Esophagus mucosa (tissue), 1 donor: ENCODE measurements around the gene CALM3. TPM values are rescaled to one million over a fixed set of nuclear protein-coding genes. Genes with fewer than 3 reads are reported as not detected.
A peak's percentile ranks its signal among the peaks of the same experiment; 100 is the strongest.

ENCODE experiments used
- ATAC-seq: fragments of 200-7000 bp; cut with Tn5 transposase; one replicate; pipeline ENCODE4 v1.9.1; 2020
- total RNA-seq: library from RNA; stranded (reverse); gene quantifications from one replicate; pipeline ENCODE4 v1.2.4, GENCODE V29; 2023
- donor health status: DM: yes; HTN: yes; CAD: no.

CALM3 gene
- total RNA-seq, 1 donor from 2014 or later, result 109 TPM

DNA sequence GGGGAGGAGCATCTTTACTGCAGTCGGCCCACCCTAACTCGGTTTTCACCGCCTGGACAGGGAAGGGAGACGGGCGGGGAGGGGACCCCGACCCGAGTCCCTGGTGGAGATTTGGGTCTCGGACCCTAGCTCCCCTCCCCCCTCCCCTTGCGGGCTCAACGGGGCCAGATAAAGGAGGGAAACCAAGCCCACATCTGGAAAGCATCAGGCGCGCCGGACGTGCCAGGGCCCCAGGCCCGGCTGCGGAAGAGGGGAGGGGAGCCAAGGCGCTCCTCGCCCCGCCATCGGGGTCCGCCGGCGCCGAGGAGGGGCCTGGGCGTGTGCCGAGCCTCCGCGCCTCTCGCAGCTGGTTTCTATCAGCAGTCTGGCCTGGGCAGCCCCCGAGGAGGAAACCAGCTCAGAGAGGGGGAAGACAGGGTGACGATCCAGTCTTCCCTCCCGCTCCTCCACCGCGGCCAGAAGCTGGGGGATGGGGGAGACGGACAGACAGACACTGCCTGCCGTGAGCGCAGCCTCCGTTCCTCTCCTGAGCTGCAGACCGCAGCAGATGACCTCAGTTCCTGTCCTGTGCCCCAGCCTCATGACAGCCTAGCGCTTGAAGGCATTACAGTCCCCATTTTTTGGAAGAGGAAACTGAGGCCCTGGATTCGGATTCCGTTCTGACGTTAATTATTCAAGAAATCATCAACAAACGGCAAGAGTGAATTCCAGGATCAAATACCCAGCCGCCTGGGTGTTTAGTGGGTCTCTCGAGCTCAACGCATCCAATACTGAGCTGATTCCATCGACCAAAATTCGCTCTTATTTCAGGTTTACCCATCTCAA lies 38.4 kb downstream of the CALM3 start:
- ATAC-seq, result peak; percentile 3

DNA sequence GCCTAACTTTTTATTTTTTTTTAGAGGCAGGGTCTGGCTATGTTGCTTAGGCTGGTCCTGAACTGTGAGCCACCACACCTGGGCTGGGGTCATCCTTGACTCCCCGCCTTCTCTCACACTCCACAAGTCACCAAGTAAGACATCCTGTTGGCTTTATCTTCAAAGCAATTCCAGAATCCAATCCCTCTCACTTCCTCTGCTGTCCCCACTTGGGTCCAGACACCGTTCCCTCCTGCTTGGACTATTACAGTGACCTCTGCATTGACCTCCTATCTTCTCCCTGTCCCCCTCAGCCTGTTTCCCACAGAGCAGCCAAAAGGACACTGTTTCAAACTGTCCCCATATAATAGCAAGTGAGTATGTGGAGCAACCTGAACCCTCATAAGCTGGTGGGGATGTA lies 39.5 kb downstream of the CALM3 start:
- ATAC-seq, result no peak

DNA sequence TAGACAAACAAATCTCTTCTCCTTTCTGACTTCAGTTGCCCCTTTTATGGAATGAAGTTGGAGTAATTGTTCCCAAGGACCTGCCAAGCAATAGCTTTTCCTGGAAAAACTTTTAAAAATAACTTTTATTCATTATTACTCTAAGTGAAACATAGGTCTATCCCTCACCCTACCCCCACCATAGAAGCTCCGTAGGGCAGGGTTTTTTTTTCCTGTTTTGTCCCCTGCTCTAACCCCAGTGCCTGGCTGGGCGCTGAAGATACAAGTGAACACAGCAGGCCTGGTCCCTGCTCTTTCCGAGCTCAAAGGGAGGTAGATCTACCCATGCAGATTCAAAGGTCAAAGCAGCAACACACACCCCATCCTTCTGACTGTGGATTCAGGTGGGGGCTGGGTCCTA lies 43.6 kb downstream of the CALM3 start:
- no peak for ATAC-seq

DNA sequence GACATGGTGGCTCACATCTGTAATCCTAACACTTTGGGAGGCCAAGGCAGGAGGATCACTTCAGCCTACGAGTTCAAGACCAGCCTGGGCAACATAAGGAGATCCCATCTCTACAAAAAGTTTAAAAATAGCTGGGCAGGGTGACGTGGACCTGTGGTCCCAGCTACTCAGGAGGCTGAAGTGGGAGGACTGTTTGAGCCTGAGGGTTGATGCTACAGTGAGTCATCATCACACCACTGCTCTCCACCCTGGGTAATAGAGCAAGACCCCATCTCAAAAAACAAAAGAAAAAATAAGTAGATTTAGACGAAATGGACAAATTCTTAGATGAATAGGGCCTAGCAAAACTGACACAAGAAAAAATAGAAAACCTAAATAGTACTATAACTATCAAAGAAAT lies 45.3 kb downstream of the CALM3 start:
- no peak for ATAC-seq

DNA sequence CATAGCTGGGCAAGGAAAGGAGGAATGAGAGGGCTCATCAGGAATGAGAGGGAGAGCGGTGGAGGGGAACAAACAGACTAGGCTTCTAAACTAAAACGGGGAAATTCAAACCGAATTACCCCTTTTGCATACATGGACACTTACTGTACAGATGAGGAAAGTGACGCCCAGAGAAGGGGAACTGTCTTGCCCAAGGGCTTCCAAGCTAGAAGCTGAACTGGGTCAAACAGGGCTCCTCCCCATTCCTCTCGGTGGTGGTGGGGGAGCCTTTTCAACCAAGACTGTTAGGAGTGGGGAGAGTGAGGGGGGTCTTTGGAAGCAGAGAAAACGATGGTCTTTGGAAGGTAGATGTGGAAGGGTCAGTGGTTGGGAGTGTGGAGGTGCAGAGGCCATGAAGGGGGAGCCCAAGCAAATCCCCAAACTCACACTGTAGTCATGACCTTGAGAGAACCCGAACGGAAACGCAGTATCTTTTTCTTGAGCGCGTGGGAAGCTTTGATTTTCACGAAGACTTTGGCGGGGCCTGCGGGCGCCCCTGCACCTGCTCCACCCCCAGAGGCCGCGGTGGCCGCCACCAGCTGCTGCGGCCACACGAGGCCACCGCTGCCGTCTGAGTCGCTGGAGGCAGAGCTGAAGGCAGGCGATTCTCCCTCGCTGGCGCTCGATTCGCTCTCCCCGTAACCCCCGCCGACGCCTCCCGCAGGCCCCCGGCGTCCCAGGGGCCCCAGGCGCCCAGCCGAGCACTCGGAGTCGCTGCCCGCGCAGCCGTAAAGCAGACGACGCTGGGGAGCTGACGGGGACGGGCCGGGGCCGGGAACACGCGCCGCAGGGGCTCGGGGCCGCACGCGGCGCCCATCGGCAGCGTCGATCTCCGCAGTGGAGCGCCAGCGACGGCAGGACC lies 47.2 kb downstream of the CALM3 start:
- ATAC-seq, result no peak

DNA sequence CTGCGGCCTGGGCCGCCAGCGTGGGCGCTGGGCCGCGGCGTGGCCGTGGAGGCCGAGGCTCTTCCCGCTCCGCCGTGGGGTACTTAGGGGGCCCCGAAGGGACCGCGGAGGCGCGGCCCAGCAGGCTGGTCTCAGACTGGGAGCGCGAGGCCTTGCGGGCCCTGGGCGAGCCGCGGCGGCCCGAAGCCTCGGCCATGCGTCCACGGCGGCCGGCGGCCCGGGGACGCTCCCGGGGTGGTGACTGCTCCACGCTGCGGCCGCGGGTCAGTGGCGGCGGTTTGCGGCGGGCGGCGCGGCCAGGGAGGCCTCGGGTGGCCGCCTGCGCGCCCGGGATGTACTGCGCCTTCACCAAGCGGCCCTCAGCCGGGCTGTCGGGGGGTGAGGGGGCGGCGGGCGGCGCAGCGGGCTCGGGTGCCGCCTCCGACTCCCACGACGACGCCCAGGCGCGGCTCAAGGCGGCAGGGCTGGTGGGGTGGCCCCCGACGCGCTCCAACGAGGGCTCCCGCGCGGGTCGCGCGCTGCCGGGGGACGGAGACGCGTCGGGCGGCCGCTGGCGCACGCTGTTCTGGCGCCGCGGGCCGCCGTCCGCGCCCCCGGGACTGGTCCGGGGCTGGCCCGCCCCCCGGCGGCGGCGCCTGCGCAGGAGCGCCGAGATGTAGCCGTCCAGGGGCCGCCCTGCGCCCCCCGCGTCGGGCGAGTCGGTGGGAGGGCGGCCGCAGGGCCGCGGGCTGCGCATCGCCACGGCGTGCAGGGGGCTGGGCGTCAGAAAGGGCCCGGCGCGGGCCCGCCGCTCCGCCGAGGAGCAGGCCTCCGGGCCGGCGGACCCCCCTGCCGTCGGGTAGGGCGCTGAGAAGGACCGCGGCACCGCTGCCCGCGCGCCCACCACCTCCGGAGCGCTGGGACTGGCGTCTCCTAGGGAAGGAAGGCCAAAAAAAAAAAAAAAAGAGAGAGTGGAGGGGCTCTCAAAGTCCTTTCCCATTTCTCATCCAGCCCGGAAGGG lies 48.1 kb downstream of the CALM3 start:
- no peak for ATAC-seq

DNA sequence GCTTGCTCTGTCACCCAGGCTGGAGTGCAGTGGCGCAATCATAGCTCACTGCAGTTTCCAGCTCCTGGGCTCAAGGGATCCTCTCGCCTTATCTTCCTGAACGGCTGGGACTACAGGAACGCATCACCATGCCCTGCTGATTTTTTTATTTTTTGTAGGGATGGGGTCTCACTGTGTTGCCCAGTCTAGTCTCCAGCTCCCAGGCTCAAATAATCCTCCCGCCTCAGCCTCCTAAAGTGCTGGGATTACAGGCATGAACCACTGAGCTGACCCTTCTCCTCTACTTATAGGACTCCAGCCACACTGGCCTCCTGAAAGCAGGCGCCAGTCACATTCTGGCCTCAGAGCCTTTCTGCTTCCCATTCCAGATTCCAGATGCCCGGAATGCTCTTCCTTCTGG lies 49.3 kb downstream of the CALM3 start:
- ATAC-seq, result no peak

DNA sequence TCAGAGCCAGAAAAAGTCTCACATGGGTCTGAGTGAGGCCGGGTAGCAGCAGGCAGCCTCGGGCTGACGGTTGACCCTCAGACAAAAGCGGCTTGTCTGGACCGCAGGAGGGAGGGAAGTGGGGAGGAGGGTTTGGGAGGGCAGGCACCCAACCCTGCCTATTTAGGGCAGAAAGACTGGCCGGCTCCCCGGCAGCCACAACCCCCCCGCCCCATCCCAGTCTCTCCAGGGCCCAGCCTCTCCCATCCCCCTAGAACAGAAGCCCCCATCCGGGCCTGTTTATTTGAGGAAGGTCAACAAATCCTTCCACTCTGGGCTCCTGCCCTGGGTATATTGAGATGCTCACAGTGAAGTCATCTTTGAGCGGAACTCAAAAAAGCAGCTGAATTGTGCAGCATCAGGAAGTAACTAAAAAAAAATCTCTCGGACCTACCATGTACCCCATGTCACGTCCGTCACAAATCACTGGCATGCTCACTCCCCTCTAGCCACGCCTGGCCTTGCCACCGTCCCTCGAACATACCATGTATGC lies 53.6 kb downstream of the CALM3 start:
- no peak for ATAC-seq

DNA sequence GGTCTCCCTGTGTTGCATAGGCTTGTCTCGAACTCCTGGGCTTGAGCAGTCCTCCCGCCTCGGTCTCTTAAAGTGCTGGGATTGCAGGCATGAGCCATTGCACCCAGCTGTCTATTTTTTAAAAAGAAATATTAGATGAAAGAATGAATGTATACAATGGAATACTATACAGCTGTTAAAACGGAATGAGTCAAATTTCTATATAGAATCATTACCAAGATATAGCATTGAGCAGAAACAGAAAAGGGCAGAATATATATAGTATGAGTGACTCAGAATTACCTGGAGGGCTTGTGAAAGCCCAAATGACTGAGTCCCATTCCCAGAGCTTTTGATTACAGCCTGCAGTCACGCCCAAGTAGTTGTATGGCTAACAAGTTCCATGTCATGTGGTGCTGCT lies 55.4 kb downstream of the CALM3 start:
- no peak for ATAC-seq

DNA sequence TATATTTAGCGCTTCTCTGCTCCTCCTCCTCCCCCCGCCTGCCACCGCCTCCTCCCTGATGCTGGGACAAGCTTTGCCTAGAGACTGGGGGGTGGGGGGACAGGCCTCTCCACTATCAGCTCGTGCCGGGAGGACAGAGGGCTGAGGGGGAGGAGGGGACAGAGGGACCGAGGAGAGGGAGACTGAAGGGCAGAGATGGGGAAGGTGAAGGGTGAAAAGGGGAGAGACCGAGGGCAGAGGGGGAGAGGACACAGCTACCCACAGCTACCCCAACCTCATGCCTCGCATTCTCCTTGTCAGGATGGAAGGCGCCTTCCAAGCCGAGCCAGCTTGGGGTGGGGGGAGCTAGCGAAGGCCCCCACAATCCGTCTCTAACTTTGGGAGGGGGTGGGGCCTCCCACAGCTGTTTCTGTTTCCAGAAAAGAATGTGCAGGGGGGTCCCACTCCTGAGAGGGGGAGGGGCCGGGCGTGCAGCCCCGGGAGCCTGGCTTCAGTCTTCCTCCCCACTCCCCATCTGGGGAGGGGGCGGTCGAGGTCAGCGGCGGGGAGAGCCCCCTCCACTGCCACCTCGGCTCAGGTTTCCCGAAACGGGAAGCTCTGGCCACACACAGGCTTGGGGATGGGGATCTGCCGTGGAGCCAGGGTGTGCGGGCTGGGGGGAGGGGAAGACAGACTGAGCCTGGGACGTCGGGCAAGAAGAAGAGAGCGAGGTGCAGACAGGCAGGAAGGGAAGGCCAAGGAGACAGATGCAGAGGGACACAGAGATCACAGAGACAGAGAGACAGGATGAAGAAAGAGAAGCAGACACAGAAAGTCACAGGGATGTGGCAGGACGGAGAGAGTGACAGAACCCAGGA lies 58.2 kb downstream of the CALM3 start:
- no peak for ATAC-seq

DNA sequence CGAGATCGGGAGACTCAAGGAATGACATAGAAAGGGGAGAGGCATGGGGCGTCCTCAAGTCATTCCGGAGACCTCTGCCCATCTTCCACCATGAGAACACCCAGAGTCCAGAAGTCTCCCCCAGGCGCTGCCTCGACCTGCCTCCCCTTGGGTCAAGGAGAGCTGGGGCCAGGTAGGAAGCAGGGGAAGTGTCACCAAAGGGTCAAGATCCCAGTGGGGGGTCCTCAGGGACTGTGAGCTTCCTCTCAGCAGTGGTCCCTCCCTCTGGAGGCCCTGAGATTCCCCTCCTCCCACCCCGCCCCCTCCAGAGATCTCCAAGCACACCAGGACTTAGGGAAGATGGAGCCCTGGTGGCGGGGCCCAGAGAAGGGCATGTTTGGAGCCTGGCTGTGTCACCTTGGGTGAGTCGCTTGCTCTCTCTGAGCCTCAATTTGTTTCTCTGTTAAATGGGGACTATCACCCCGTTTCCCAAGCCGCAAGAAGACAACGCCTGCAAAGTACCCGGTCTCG lies 58.9 kb downstream of the CALM3 start:
- no peak for ATAC-seq

Other genes with a start within 250 kb of the CALM3 start
- gene CCDC8, start 187.8 kb upstream of the CALM3 start, total RNA-seq, result 0.80 TPM
- not detected for gene PNMA8C, start 172.4 kb upstream of the CALM3 start, total RNA-seq
- 0.12 TPM for gene PNMA8A, start 129.8 kb upstream of the CALM3 start, total RNA-seq
- gene PNMA8B, start 105.5 kb upstream of the CALM3 start, total RNA-seq, result 0.08 TPM
- 0.12 TPM for gene PTGIR, start 23.8 kb downstream of the CALM3 start, total RNA-seq
- not detected for gene GNG8, start 34.9 kb downstream of the CALM3 start, total RNA-seq
- 0.32 TPM for gene DACT3, start 59.9 kb downstream of the CALM3 start, total RNA-seq
- 31.4 TPM for gene PRKD2, start 115.8 kb downstream of the CALM3 start, total RNA-seq
- gene FKRP, start 144.7 kb downstream of the CALM3 start, total RNA-seq, result 7.8 TPM
- 44.5 TPM for gene STRN4, start 145.1 kb downstream of the CALM3 start, total RNA-seq
- gene SLC1A5, start 187.3 kb downstream of the CALM3 start, total RNA-seq, result 113 TPM
- 206 TPM for gene AP2S1, start 249.5 kb downstream of the CALM3 start, total RNA-seq